HG03060 (cell line): ENCODE measurements around the gene UGGT2.
"Not testable (repeated sequence)": the region's sequence is repeated elsewhere in the genome, so short reads cannot be mapped to it uniquely, and the experiment has no call there.

ENCODE experiments used
- ATAC-seq: cut with Tn5 transposase; IDR thresholded peaks from one replicate; pipeline ENCODE4 v1.9.1; 2021; ENCODE audit warnings: low read depth, moderate number of reproducible peaks; ENCODE audit not compliant: unreplicated experiment

The UGGT2 gene

GRCh38 chr13:96000069-96000468, 53.1 kb downstream of the UGGT2 start:
- ATAC-seq: no peak

- ATAC-seq: no peak
These were observed 65.4 kb downstream of the UGGT2 start for GRCh38 chr13:95987841-95988240.

- no peak for ATAC-seq
These were observed 71.1 kb downstream of the UGGT2 start for GRCh38 chr13:95982144-95982543.

- not testable (repeated sequence) for ATAC-seq
These were observed 80.5 kb downstream of the UGGT2 start for GRCh38 chr13:95972651-95973050.

GRCh38 chr13:95970878-95971277, 82.3 kb downstream of the UGGT2 start:
- ATAC-seq: no peak

GRCh38 chr13:95968906-95969305, 84.3 kb downstream of the UGGT2 start:
- ATAC-seq: no peak

- ATAC-seq: no peak
These were observed 95.9 kb downstream of the UGGT2 start for GRCh38 chr13:95957331-95957730.

GRCh38 chr13:95956589-95957148, 96.5 kb downstream of the UGGT2 start:
- no peak for ATAC-seq

GRCh38 chr13:95955719-95956118, 97.5 kb downstream of the UGGT2 start:
- ATAC-seq: no peak

- ATAC-seq: no peak
These were observed 97.9 kb downstream of the UGGT2 start for GRCh38 chr13:95955255-95955654.

- ATAC-seq: no peak
These were observed 98.9 kb downstream of the UGGT2 start for GRCh38 chr13:95954266-95954665.

GRCh38 chr13:95950103-95950502, 103.1 kb downstream of the UGGT2 start:
- no peak for ATAC-seq

- no peak for ATAC-seq
These were observed 104.5 kb downstream of the UGGT2 start for GRCh38 chr13:95948656-95949055.

- ATAC-seq: no peak
These were observed 115.4 kb downstream of the UGGT2 start for GRCh38 chr13:95937714-95938320.

- no peak for ATAC-seq
These were observed 121.7 kb downstream of the UGGT2 start for GRCh38 chr13:95931300-95932025.

GRCh38 chr13:95929430-95929829, 123.8 kb downstream of the UGGT2 start:
- ATAC-seq: no peak

- not testable (repeated sequence) for ATAC-seq
These were observed 124.8 kb downstream of the UGGT2 start for GRCh38 chr13:95928367-95928906.

- no peak for ATAC-seq
These were observed 127.0 kb downstream of the UGGT2 start for GRCh38 chr13:95926231-95926630.

- no peak for ATAC-seq
These were observed 128.7 kb downstream of the UGGT2 start for GRCh38 chr13:95924389-95924994.

GRCh38 chr13:95921485-95921884, 131.7 kb downstream of the UGGT2 start:
- ATAC-seq: no peak

GRCh38 chr13:95920485-95920884, 132.7 kb downstream of the UGGT2 start:
- ATAC-seq: no peak
